HG03558 (cell line): ENCODE data around the gene PLXNA1.

Experiments used
- ATAC-seq: cut with Tn5 transposase; IDR thresholded peaks from one replicate; pipeline ENCODE4 v1.9.1; 2021; ENCODE audit warnings: moderate number of reproducible peaks; ENCODE audit not compliant: unreplicated experiment; ENCODE audit errors: extremely low read depth

Gene PLXNA1

GRCh38 chr3:127031845-127032244 lies 48.9 kb downstream of the PLXNA1 start:
- ATAC-seq, result no peak

DNA sequence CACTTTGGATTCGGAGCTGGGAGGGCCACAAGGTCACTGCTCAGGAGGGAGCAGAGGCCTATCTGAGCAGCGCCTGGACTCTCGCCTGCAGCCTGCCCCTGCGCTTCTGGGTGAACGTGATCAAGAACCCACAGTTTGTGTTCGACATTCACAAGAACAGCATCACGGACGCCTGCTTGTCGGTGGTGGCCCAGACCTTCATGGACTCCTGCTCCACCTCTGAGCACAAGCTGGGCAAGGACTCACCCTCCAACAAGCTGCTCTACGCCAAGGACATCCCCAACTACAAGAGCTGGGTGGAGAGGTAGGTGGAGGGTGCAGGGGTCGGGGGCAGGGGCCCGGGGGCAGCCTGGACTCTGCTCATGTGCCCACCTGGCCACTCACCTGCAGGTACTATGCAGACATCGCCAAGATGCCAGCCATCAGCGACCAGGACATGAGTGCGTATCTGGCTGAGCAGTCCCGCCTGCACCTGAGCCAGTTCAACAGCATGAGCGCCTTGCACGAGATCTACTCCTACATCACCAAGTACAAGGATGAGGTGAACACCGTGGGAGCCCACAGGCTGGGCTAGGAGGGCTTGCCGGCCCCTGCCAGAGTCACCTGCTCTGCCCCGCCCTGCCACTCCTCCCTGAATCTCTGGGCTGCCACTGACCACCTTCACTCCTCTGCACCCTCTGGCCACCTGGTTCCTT lies 49.5 kb downstream of the PLXNA1 start:
- ATAC-seq, result no peak
